ENCODE results near the gene GNPTAB.

- TF ChIP-seq GATA2 (IDR thresholded peaks at IDR 0.05; ENCODE audit: low read depth, low read length) (no peak), GATA3 (IDR thresholded peaks at IDR 0.05; ENCODE audit: low read depth, low read length) (no peak)
Observed at GRCh38 chr12:101877806-101878242, 47.1 kb upstream of the GNPTAB start.
